AG08395 (cell line): Measurements from ENCODE around the gene MEOX2.

ENCODE experiments used
- DNase-seq: peaks from one replicate; pipeline ENCODE4 v3.0.0; 2012; ENCODE audit warnings: mixed read lengths, low spot score

The MEOX2 gene

DNA sequence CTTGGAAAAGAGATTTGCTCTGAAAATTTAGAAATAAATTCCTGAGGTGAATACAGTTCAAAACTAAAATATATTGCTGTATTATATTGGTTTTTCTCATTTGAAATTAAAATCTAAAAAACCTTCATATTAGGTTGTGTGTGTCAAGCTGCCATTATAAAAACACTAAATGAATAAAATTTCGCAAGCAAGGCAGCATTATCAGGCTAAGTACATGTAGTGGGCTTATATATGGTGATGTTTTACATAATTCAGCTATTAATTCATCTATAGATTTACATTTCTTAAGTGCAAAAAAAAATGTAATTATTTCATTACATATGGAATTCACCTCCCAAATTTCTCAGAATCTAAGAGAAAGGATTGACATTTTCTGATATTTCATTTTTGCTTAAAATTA lies 5.3 kb downstream of the MEOX2 start:
- DNase-seq = no peak

- DNase-seq = no peak
These were observed 6.0 kb downstream of the MEOX2 start for GRCh38 chr7:15680446-15680845.

- no peak for DNase-seq
These were observed 7.2 kb downstream of the MEOX2 start for GRCh38 chr7:15679306-15679705.

DNA sequence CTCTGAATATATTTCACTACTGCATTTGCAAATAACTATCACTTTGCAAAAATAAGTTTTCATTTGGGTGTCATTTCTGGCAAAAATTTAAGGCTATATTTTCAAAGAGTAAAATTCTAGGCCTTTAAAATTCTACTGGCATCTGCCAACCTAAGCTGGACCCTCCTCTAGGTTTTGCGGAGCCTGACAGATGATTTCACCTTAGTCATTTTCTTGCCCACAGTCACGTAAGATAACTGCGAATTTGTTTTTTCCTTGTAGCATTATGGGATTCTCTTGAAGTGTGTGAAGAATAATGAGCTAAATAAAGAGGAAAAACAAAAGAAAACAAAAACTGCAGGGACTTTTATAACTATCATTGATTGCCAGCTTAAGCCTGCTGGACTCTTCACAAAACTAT lies 7.8 kb downstream of the MEOX2 start:
- DNase-seq = no peak

DNA sequence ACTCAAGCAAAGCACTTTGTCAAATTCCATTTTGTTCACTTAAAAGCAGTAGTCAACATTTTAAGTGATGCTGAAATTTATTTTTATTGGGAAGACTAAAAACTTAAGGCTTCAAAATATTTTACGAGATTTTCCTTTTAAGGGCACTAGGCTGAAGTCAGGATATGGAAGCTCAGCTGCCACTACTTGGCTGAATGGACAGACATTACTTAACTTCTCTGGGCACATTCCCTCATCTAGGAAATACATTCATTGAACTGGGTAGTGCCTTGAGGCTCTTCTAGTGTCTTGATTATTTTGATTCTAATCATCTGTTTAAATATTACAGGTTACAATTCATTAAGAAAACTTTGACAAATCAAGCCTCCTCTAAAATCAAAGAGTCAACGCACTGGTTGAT lies 11.1 kb downstream of the MEOX2 start:
- DNase-seq = no peak

DNA sequence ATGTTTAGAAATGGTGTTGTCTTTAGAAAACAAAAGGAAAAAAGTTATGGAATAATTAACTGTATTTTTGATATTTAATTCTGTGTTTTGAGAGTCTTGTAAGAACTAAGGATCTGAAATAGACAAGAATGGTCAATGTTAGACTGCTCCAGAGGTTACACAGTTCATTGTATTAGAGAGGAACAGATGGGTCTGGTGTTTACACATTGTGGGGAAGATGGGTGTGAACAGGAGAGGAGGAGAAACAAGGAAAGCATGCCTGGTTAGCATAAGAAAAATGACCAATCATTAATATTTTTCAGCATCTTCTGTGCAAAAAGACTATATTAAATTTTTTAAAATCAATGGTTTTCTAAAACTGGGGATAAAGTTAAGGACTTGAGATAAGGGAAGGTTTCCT lies 11.9 kb downstream of the MEOX2 start:
- no peak for DNase-seq

GRCh38 chr7:15669443-15670090 lies 16.9 kb downstream of the MEOX2 start:
- no peak for DNase-seq

DNA sequence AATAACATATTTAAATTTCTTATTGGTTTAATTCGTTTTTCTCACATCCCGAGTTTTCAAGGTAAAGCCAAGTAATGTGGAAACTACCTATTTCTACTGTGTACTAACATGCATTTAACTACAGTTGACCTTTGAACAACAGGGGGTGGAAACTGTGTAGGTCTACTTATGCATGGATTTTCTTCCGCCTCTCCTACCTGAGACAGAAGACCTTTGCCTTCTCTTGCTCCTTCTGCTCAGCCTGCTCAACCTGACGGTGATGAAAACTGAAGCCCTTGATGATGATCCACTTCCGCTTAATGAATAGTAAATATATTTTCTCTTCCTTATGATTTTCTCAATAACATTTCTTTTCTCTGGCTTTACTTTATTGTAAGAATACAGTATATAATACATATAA lies 18.5 kb downstream of the MEOX2 start:
- DNase-seq = no peak

DNA sequence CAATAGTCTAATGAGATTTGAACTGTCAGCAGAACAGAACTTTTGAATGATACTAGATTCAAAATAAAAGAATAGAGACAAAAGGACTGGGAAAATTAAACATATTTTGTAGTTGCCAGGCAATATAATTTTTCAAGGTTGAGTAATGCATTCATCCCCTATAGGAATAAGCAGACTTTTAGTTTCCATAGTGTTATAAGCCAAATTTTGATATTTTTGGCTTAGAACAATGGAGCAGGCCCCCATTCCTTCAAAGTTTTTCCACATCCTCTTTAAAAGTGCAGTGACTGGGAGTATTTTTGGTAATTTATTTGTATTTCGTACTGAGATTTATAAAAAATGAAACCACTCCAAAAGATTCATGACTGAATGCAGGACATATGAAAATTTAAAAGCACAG lies 24.0 kb downstream of the MEOX2 start:
- DNase-seq = no peak

DNA sequence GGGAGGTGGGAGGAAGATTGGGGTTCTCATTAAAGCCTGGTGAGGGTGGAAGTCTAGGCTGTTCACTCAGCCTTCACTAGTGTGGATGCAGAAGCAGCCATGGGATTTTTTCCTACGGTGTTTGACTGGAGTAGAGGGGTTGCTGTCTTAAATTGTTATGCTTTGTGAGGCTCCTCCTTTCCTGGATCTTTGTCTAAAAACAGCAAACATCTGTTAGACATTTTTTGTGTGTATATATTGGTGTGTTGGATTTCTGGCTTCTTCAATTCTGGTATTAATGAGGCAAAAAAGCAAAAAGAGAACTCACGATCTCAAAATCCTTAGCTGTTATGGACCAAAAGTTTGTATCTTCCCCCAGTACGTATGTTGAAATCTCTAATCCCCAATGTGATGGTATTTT lies 28.2 kb downstream of the MEOX2 start:
- no peak for DNase-seq

GRCh38 chr7:15652776-15653290 lies 33.6 kb downstream of the MEOX2 start:
- DNase-seq = no peak

DNA sequence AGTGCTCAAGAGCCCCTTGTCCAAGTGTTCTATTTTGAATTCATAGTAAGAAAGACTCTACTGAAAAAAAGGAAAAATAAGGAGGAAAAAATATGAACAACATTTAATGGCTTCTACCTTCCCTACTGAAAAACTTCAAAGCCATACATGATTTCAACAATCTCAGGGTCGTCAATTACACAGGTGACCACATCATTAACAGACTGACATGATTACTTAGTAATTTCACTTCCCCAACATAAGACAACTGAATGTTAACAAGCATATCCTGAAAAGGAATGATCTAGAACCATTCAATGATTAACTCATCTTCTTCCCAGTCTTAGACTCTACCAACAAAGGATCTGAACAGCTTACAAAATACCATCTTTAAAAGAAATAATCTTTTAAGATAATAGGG lies 34.8 kb downstream of the MEOX2 start:
- DNase-seq = no peak

DNA sequence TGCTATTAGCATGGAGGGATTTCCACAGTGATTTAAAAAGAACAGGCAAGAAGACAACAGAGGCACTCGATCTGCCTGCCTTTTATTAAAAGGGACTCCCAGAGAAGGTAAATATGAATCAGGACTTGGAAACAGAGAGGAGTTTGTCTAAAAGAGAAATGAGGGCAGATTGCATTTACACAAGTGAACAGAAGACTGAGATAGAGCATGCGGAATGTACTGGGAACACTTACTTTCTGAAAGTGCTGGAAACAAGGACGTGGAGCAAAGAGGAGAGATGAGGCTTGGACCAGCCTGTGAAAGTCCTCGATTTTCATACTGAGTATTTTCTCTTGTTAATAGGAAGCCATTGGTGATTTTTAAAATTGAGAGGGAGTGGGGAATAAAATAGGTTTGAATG lies 35.7 kb downstream of the MEOX2 start:
- DNase-seq = no peak

- DNase-seq = no peak
These were observed 38.0 kb downstream of the MEOX2 start for GRCh38 chr7:15648461-15648961.

GRCh38 chr7:15647309-15647708 lies 39.2 kb downstream of the MEOX2 start:
- no peak for DNase-seq

DNA sequence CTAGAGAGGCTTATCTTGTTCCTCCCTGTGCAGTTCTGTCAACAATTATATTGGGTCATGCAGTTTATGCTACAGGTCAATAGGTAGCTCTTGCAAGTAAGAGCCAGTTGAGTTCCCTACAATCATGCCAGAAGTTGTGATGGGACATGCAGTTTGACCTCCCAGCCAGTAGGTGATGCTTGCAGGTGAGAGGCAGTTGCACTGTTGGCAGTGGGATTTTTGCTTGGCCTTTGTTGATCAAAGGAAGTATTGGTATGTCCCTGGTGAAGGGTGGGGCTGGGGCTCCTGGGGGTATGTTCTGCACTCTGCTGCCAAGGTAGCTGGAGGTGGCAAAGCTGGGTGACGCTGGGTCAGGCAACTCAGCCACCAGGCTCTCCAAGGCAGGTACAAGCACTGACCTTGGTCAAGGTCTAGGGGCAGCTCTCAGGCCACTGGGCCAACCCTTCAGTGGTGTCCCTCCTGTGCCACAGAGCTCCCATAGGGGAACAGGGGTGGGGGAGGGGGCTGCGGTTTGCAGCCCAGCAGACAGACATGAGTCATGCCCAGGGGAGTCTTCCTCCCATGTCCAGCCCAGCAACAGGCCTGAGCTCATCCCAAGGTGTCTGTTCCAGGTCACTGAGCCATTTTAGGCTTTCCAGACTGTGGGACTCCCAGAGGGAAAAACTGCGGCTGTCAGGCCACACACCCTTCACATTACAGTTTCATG lies 43.3 kb downstream of the MEOX2 start:
- DNase-seq = no peak

GRCh38 chr7:15628876-15629275 lies 57.6 kb downstream of the MEOX2 start:
- DNase-seq = no peak

DNA sequence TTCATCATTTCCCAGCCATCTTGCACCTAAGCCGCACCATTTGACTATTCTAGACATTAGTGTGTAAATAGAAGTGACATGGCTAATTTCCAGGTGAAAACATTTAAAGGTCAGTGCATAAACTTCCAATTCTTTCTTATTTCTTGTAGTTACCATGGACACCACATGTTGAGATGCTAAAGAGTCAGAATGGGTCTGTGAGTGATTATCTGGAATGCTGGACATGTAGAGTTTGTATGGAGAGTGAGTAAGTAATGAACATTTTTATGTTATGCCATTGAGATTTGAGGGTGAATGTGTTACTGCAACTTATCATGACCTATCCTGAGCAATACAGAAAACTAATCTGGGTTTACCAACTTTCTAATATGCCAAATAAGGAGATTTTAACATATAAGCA lies 60.4 kb downstream of the MEOX2 start:
- DNase-seq = no peak

DNA sequence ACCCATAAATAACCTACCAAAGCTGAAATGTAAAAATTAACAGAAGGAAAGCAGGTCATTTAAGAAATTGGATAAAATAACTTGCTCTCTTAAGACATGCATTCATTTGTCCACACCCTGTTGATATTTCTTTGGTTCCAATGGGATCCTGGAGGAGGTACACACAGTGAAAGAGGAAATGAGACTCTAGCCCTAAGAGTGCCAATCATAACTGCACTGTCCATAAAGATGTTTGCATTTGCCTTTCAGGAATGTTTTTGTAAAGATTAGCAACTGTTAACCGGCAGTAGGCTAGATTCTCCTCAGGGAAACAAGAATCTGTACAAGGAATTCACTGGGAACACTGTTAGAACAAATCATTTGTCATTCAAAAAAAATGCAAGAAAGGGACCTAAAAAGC lies 61.0 kb downstream of the MEOX2 start:
- no peak for DNase-seq

GRCh38 chr7:15621468-15621867 lies 65.0 kb downstream of the MEOX2 start:
- no peak for DNase-seq

DNA sequence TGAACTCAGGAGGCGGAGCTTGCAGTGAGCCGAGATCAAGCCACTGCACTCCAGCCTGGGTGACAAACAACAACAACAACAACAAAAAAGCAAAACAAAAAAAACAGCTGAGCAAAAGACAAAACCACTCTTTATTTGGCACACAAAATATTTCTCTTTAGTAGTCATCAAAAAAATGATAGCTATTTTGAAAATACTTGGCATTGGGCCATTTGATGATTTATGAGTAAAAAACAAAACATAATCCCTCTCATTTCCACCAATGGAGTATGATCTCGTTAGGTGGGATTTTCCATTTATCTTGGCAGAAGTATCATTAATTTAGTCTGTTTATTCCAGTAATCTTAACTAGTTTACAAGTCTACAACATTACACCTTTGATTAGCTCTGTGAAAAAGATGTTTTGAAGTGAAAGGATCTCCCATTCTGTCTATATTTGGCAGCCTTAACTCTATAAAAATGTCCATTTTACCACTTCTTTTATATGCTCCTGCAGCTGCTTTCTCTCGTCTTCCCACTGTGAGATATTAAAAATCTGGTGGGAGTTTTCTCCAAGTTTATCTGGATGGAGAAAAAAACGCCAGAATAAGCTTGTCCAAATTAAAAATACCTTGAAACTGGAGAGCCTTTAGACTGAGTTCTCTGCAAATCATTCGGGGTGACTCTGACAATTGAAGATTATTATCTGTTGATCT lies 65.8 kb downstream of the MEOX2 start:
- DNase-seq = no peak

DNA sequence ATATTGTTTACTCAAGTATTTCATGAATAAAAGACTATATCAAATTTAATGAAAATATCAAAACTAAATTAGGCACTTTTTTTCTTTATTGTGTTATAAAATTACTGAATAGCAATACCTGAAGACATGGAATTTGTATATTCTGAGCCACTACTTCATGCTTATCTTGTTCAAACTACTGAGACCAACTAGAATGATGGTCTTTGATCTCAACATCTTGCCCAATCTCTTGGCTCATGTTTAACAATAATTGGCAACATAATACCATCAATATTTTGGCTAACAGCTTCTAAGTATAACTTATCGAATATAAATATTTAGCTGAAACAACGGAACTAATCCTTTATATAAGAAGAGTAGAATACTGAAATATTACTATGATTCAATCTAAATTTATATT lies 68.2 kb downstream of the MEOX2 start:
- no peak for DNase-seq

DNA sequence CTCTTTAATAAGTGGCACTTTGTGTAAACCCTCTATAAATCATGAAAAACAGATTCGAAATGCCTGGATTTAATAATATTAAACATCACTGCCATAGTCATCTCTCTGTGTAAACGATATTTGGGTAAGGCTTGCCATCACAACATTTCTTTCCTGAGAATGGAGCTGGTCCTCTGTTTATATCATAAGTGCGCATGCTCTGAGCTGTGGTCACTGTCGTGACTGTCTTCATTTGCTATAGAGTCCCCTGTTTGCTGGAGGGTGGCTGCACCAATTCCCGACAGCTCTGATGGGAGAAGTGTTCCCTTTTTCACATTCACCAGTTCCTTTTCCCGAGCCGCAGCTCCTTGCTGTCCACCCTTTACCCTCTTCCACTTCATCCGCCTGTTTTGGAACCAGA lies 74.3 kb downstream of the MEOX2 start:
- no peak for DNase-seq
